H1 (cell line): ENCODE measurements around the gene PDP2. TPM values are rescaled to one million over a fixed set of nuclear protein-coding genes. Genes with fewer than 3 reads are reported as not detected.
A peak's percentile ranks its signal among the peaks of the same experiment; 100 is the strongest.

Experiments used
- CHD7 ChIP-seq: fragments of 300-600 bp; sonication (generic); IDR thresholded peaks from 2 replicates; pipeline ENCODE4 v1.7.1; 2012; ENCODE audit warnings: low read length, moderate library complexity, mild to moderate bottlenecking, inconsistent platforms; ENCODE audit not compliant: insufficient replicate concordance
- CTCF ChIP-seq, 3 experiments: IDR thresholded peaks; 1 replicate in 2 of 3; 2 replicates in 1 of 3; pipeline versions ENCODE4 v1.5.1 to v1.6.1; 2011; ENCODE audit warnings: low read length in 3 of 3, mild to moderate bottlenecking in 3 of 3, inconsistent platforms in 2 of 3, low read depth in 1 of 3, moderate library complexity in 1 of 3; ENCODE audit not compliant: insufficient read depth in 1 of 3; ENCODE audit errors: control extremely low read depth in 1 of 3
- EGR1 ChIP-seq: IDR thresholded peaks from 2 replicates; pipeline ENCODE4 v1.6.1; 2011; ENCODE audit warnings: low read depth, low read length, borderline replicate concordance
- EZH2 ChIP-seq: fragments of 200-600 bp; sonication (generic); IDR thresholded peaks from 2 replicates; pipeline ENCODE4 v1.7.1; 2012; ENCODE audit warnings: low read depth, mild to moderate bottlenecking, moderate library complexity, low read length, inconsistent platforms; ENCODE audit not compliant: severe bottlenecking
- NRF1 ChIP-seq: IDR thresholded peaks from 2 replicates; pipeline ENCODE4 v1.6.1; 2011; ENCODE audit warnings: mild to moderate bottlenecking, low read depth, low read length, improper control_type of control experiment
- RBBP5 ChIP-seq: IDR thresholded peaks from 2 replicates; pipeline ENCODE4 v1.7.1; 2012; ENCODE audit warnings: low read depth, mild to moderate bottlenecking, inconsistent platforms, low read length, moderate library complexity, borderline replicate concordance
- SP4 ChIP-seq: IDR thresholded peaks from 2 replicates; pipeline ENCODE4 v1.6.1; 2012; ENCODE audit warnings: low read length, inconsistent platforms
- polyA plus RNA-seq, 7 experiments: library from polyadenylated mRNA; depleted of rRNA in 3 of 7; stranded (reverse) in 5 of 7; unstranded in 2 of 7; fragments of >200 nt in 5 of 7; fragments of 200-250 nt in 2 of 7; gene quantifications; 1 replicate in 5 of 7; 2 replicates in 1 of 7; 4 replicates in 1 of 7; pipeline versions ENCODE4 v1.2.1 to v1.2.3, GENCODE V29; 2011 to 2013; ENCODE audit warnings: missing spikeins in 2 of 7, mixed read lengths in 2 of 7
- total RNA-seq: library from RNA; stranded (reverse); fragmentation: NEBNext Ultra II Directional; extraction: Animal tissue kit (Norgen Biotek cat#: 25700); gene quantifications from 2 replicates; pipeline ENCODE4 v1.2.1, GENCODE V29; 2021

PDP2 gene
- total and polyA plus RNA-seq, 2 of the 8 experiments (the other 6 are each of a cell fraction or from before 2014, with no cell fraction given) = 11.7 to 36.5 TPM

GRCh38 chr16:66934138-66934838 lies 54.0 kb downstream of the PDP2 start, which contains the start of gene CIAO2B (continued):
- TF ChIP-seq CHD7 = no peak
- TF ChIP-seq CTCF (IDR thresholded peaks at IDR 0.05; ENCODE audit: control extremely low read depth in 1 of 3, insufficient read depth in 1 of 3, low read depth in 1 of 3, low read length in 3 of 3) = no peak
- TF ChIP-seq EGR1 = 0 out of 2 replicates have a peak, but pooled peaks have one; percentile 10
- TF ChIP-seq NRF1 = no peak
- peak; percentile 45; the same call in 1 of the 2 replicates for TF ChIP-seq RBBP5
- 0 out of 2 replicates have a peak, but pooled peaks have one; percentile 47 for TF ChIP-seq SP4
- TF ChIP-seq EZH2 = no peak
